ENCODE measurements around the gene TTYH2.
A peak's percentile ranks its signal among the peaks of the same experiment; 100 is the strongest.

The TTYH2 gene

DNA sequence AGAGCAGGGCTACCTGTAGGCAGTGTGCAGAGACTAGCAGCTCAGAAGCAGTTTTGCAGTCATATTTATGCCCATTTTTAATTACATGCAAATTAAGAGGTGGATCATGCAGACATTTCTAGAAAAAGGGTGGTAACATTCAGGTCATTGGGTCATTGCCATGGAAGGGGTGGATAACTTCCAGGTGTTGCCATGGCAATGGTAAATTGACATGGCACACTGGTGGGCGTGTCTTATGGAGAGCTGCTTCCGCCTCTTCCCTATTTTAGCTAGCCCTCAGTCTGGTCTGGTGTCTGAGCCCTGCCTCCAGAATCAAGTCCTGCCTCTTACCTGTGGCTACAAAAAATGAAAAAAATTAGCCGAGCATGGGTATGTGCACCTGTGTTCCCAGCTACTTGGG is 57.9 kb downstream of the TTYH2 start:
- no peak for DNase-seq (ENCODE audit: low spot score)
- Histone ChIP-seq H2AK5ac (ENCODE audit: low read depth, low read length) (no peak overlapping the region), H3K27ac (replicated peaks; ENCODE audit: low read length) (no peak overlapping the region), H2BK12ac (ENCODE audit: low read length) (no peak overlapping the region), H3K18ac (ENCODE audit: low read length) (no peak overlapping the region), H3K9me3 (replicated peaks in 1 of 2; ENCODE audit: control insufficient read depth in 2 of 2, insufficient read depth in 1 of 2, low read depth in 1 of 2, low read length in 2 of 2) (no peaks in the 10 kb centered on the region), H3K14ac (ENCODE audit: low read length) (no peak overlapping the region), H2AFZ (ENCODE audit: low read length) (no peak overlapping the region), H3K4me3 (ENCODE audit: low read length in 2 of 2) (no peak overlapping the region), H2BK15ac (ENCODE audit: low read length) (no peak overlapping the region), H3K36me3 (replicated peaks in 1 of 2; ENCODE audit: control insufficient read depth in 2 of 2, insufficient read depth in 2 of 2, low read length in 2 of 2) (no peaks in the 10 kb centered on the region), H3K79me1 (ENCODE audit: low read depth, low read length) (no peaks in the 10 kb centered on the region), H2BK120ac (ENCODE audit: low read depth, low read length) (no peak overlapping the region), H3K27me3 (ENCODE audit: control insufficient read depth in 3 of 3, insufficient read depth in 3 of 3, low read depth in 1 of 3, low read length in 3 of 3) (peaks cover 0 to 13% (median 0%) of the 10 kb centered on the region in 3 experiments), H3K23ac (ENCODE audit: low read depth, low read length, poor library complexity) (no peak overlapping the region), H3K4ac (ENCODE audit: low read length) (no peak overlapping the region), H4K8ac (ENCODE audit: low read depth, low read length) (no peak overlapping the region), H3K9ac (ENCODE audit: low read depth, low read length, poor library complexity) (no peak overlapping the region), H2BK5ac (ENCODE audit: low read length) (no peak overlapping the region), H3K4me2 (ENCODE audit: insufficient read depth, low read length, poor library complexity, severe bottlenecking) (no peak overlapping the region), H4K91ac (ENCODE audit: low read depth, low read length, poor library complexity) (no peak overlapping the region), H3K4me1 (ENCODE audit: control insufficient read depth in 2 of 2, insufficient read depth in 1 of 2, low read depth in 1 of 2, low read length in 2 of 2) (peaks cover 31 to 53% of the 10 kb centered on the region in 2 donors)
- no CpG with 5 or more reads among the region's 3 CpGs for WGBS, 2 donors (ENCODE audit: extremely low coverage in 2 of 2, insufficient read length in 2 of 2, insufficient replicate concordance in 1 of 2)

DNA sequence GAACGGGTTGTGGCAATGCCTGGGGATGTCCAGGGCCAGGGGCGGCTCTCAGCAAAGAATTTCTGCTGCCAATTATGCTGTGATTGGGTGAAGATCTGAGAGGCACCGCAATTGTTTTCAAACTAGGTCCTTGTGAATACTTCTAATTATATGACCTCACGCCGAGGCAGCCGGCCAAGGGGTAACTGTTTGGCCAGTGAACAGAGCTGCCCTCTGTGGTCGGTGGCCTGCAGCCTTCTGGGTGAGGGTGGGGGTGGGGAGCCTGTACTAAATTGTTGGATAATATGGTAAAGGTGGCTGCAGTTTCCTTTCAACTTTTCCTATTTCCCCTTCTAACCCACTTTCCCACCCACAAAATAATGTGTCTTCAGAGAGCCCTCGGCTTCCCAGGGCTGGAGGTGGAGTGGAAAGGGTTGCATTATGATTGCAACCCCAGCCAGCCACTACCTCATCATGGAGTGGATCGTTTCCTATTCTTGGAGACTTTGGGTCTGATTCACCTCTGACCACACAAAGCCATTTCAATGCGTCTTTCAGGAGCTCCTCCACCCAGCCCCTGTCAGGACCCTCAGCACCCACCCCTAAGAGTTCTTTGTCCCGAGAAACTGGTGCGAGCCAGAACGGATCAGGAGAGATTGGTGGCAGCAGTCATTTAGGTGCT is 58.7 kb downstream of the TTYH2 start:
- Histone ChIP-seq H2BK12ac (ENCODE audit: low read length) (no peak overlapping the region), H3K18ac (ENCODE audit: low read length) (no peak overlapping the region), H4K91ac (ENCODE audit: low read depth, low read length, poor library complexity) (no peak overlapping the region), H2BK120ac (ENCODE audit: low read depth, low read length) (no peak overlapping the region), H3K23ac (ENCODE audit: low read depth, low read length, poor library complexity) (no peak overlapping the region), H3K79me1 (ENCODE audit: low read depth, low read length) (no peaks in the 10 kb centered on the region), H2AK5ac (ENCODE audit: low read depth, low read length) (no peak overlapping the region), H3K9me3 (replicated peaks in 1 of 2; ENCODE audit: control insufficient read depth in 2 of 2, insufficient read depth in 1 of 2, low read depth in 1 of 2, low read length in 2 of 2) (no peaks in the 10 kb centered on the region), H3K27ac (replicated peaks; ENCODE audit: low read length) (peak overlapping the region; percentile 41), H3K9ac (ENCODE audit: low read depth, low read length, poor library complexity) (no peak overlapping the region), H2BK15ac (ENCODE audit: low read length) (no peak overlapping the region), H3K4me3 (ENCODE audit: low read length in 2 of 2) (no peak overlapping the region), H3K4me1 (ENCODE audit: control insufficient read depth in 2 of 2, insufficient read depth in 1 of 2, low read depth in 1 of 2, low read length in 2 of 2) (peaks cover 37 to 60% of the 10 kb centered on the region in 2 donors), H3K27me3 (ENCODE audit: control insufficient read depth in 3 of 3, insufficient read depth in 3 of 3, low read depth in 1 of 3, low read length in 3 of 3) (peaks cover 0 to 13% (median 0%) of the 10 kb centered on the region in 3 experiments), H3K4me2 (ENCODE audit: insufficient read depth, low read length, poor library complexity, severe bottlenecking) (peak overlapping the region; percentile 34), H3K36me3 (replicated peaks in 1 of 2; ENCODE audit: control insufficient read depth in 2 of 2, insufficient read depth in 2 of 2, low read length in 2 of 2) (no peaks in the 10 kb centered on the region), H3K14ac (ENCODE audit: low read length) (no peak overlapping the region), H3K4ac (ENCODE audit: low read length) (no peak overlapping the region), H2BK5ac (ENCODE audit: low read length) (no peak overlapping the region), H2AFZ (ENCODE audit: low read length) (peak overlapping the region; percentile 57), H4K8ac (ENCODE audit: low read depth, low read length) (no peak overlapping the region)
- DNase-seq (ENCODE audit: low spot score) = no peak
- no CpG with 5 or more reads among the region's 13 CpGs for WGBS, 2 donors (ENCODE audit: extremely low coverage in 2 of 2, insufficient read length in 2 of 2, insufficient replicate concordance in 1 of 2)

DNA sequence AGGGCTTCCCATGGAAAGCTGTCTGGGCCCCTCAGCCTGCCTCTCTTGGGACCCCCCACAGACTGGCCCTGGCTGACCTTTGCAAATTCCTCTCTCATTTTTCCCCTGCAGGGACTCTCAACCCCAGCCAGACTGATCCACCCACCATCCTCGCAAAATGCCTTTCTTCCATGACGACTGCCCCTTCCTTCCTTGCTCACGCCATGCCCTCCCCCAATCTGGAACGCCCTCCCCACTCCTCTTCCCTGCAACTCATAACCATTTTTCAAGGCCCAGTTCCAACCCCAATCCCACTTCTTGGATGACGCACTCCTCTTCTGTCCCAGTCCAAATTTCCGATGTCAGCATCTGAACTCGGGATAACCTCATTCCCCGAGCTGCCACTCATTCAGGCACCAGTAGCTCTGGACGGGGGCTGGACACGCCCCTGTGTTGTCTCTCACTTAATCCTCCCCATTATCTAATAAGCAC is 59.4 kb downstream of the TTYH2 start:
- H3K9ac ChIP-seq (ENCODE audit: low read depth, low read length, poor library complexity) = no peak overlapping the region
- H3K4ac ChIP-seq (ENCODE audit: low read length) = no peak overlapping the region
- no peak overlapping the region for H3K4me3 ChIP-seq (ENCODE audit: low read length in 2 of 2)
- peak overlapping the region; percentile 57 for H2AFZ ChIP-seq (ENCODE audit: low read length)
- no peak overlapping the region for H2BK5ac ChIP-seq (ENCODE audit: low read length)
- no peak overlapping the region for H3K4me2 ChIP-seq (ENCODE audit: insufficient read depth, low read length, poor library complexity, severe bottlenecking)
- H2BK15ac ChIP-seq (ENCODE audit: low read length) = no peak overlapping the region
- no peaks in the 10 kb centered on the region for H3K36me3 ChIP-seq (replicated peaks in 1 of 2; ENCODE audit: control insufficient read depth in 2 of 2, insufficient read depth in 2 of 2, low read length in 2 of 2)
- no peak overlapping the region for H4K8ac ChIP-seq (ENCODE audit: low read depth, low read length)
- DNase-seq (ENCODE audit: low spot score) = peak; percentile 56
- H3K14ac ChIP-seq (ENCODE audit: low read length) = no peak overlapping the region
- no peaks in the 10 kb centered on the region for H3K79me1 ChIP-seq (ENCODE audit: low read depth, low read length)
- no peak overlapping the region for H3K23ac ChIP-seq (ENCODE audit: low read depth, low read length, poor library complexity)
- H4K91ac ChIP-seq (ENCODE audit: low read depth, low read length, poor library complexity) = no peak overlapping the region
- H3K4me1 ChIP-seq (ENCODE audit: control insufficient read depth in 2 of 2, insufficient read depth in 1 of 2, low read depth in 1 of 2, low read length in 2 of 2) = peaks cover 41 to 67% of the 10 kb centered on the region in 2 donors
- no peak overlapping the region for H2BK12ac ChIP-seq (ENCODE audit: low read length)
- peaks cover 0 to 13% (median 0%) of the 10 kb centered on the region in 3 experiments for H3K27me3 ChIP-seq (ENCODE audit: control insufficient read depth in 3 of 3, insufficient read depth in 3 of 3, low read depth in 1 of 3, low read length in 3 of 3)
- H3K9me3 ChIP-seq (replicated peaks in 1 of 2; ENCODE audit: control insufficient read depth in 2 of 2, insufficient read depth in 1 of 2, low read depth in 1 of 2, low read length in 2 of 2) = no peaks in the 10 kb centered on the region
- no peak overlapping the region for H2BK120ac ChIP-seq (ENCODE audit: low read depth, low read length)
- no CpG with 5 or more reads among the region's 10 CpGs for WGBS, 2 donors (ENCODE audit: extremely low coverage in 2 of 2, insufficient read length in 2 of 2, insufficient replicate concordance in 1 of 2)
- peak overlapping the region; percentile 41 for H3K27ac ChIP-seq (replicated peaks; ENCODE audit: low read length)
- H3K18ac ChIP-seq (ENCODE audit: low read length) = no peak overlapping the region
- H2AK5ac ChIP-seq (ENCODE audit: low read depth, low read length) = no peak overlapping the region

DNA sequence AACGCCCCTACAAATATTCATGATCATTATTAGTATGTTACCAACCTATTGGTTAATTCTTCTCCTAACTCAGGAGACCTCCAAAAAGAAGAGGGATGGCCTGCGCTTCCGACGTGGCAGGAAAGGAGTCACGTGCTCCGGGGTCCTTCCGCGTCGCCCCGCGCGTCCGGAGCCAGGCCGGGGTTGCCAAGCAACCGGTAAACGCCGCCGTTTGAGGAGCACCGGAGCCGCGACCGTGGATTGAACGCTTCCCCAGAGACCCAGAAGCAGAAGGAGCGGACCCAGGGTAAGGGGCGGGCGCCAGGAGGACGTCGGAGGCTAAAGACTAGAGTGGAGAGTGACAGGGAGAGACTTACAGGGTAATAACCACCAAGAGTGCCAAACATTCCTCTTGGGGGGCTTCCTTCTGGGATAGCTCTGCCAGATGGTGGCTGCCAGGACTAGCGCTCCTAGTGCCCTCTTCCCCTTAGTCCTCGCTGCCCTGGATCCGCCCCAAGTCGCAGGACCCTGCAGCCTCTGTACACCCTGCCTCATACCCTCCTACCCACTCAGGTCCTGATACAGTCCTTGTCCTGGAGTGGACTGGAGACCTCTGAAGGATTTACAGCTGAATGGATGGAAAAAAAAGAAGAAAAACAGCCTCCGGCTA is 60.8 kb downstream of the TTYH2 start, which contains the start of gene DNAI2:
DNAI2 (plus strand) TSS at position 175 of the 649 bp plus-strand sequence. CDS start 7,584 bp downstream, outside the sequence.
- Histone ChIP-seq H3K27me3 (ENCODE audit: control insufficient read depth in 3 of 3, insufficient read depth in 3 of 3, low read depth in 1 of 3, low read length in 3 of 3) (peaks cover 0 to 13% (median 0%) of the 10 kb centered on the region in 3 experiments), H3K9me3 (replicated peaks in 1 of 2; ENCODE audit: control insufficient read depth in 2 of 2, insufficient read depth in 1 of 2, low read depth in 1 of 2, low read length in 2 of 2) (no peaks in the 10 kb centered on the region), H3K4me3 (ENCODE audit: low read length in 2 of 2) (no peak within 1 kb of the TSS), H2AFZ (ENCODE audit: low read length) (peak within 1 kb of the TSS; percentile 53), H2BK12ac (ENCODE audit: low read length) (peak within 1 kb of the TSS; percentile 14), H3K9ac (ENCODE audit: low read depth, low read length, poor library complexity) (no peak within 1 kb of the TSS), H4K8ac (ENCODE audit: low read depth, low read length) (no peak within 1 kb of the TSS), H3K4ac (ENCODE audit: low read length) (no peak within 1 kb of the TSS), H3K14ac (ENCODE audit: low read length) (peak within 1 kb of the TSS; percentile 3), H3K27ac (replicated peaks; ENCODE audit: low read length) (no peak within 1 kb of the TSS), H3K23ac (ENCODE audit: low read depth, low read length, poor library complexity) (no peak within 1 kb of the TSS), H4K91ac (ENCODE audit: low read depth, low read length, poor library complexity) (no peak within 1 kb of the TSS), H3K79me1 (ENCODE audit: low read depth, low read length) (no peaks in the 10 kb centered on the region), H2AK5ac (ENCODE audit: low read depth, low read length) (no peak within 1 kb of the TSS), H2BK5ac (ENCODE audit: low read length) (no peak within 1 kb of the TSS), H3K18ac (ENCODE audit: low read length) (peak within 1 kb of the TSS; percentile 69), H2BK15ac (ENCODE audit: low read length) (no peak within 1 kb of the TSS), H3K4me2 (ENCODE audit: insufficient read depth, low read length, poor library complexity, severe bottlenecking) (peak within 1 kb of the TSS; percentile 64), H3K36me3 (replicated peaks in 1 of 2; ENCODE audit: control insufficient read depth in 2 of 2, insufficient read depth in 2 of 2, low read length in 2 of 2) (no peaks in the 10 kb centered on the region), H3K4me1 (ENCODE audit: control insufficient read depth in 2 of 2, insufficient read depth in 1 of 2, low read depth in 1 of 2, low read length in 2 of 2) (peaks cover 39 to 70% of the 10 kb centered on the region in 2 donors), H2BK120ac (ENCODE audit: low read depth, low read length) (no peak within 1 kb of the TSS)
- no CpG with 5 or more reads among the region's 33 CpGs for WGBS, 2 donors (ENCODE audit: extremely low coverage in 2 of 2, insufficient read length in 2 of 2, insufficient replicate concordance in 1 of 2)
- no peak for DNase-seq (ENCODE audit: low spot score)

Data from neuronal stem cell (in vitro differentiated cells).